ENCODE measurements around the gene NKX1-1.

Gene NKX1-1

DNA sequence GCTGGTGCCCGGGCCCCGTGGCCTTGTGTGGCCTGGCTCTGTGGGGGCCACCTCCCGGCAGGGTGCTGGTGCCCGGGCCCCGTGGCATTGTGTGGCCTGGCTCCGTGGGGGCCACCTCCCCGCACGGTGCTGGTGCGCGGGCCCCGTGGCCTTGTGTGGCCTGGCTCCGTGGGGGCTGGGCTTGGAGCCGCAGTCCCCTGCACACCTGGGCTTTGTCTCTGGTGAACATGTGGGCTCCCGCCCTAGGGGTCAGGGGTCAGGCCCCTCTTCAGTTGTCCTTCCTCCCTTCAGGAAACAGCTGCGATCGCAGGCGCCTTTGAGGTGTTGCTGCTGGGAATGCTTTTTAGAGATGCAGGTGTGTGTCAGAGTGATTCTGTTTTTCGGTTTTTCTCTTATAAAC, 42.0 kb downstream of the NKX1-1 start:
- H3K27ac ChIP-seq, result no peak overlapping the region
- H3K4me3 ChIP-seq (ENCODE audit: low read depth, low read length), result no peak overlapping the region
- TF ChIP-seq CTCF (IDR thresholded peaks at IDR 0.05), result no peak
- no peaks in the 10 kb centered on the region for H3K27me3 ChIP-seq (ENCODE audit: control insufficient read depth, insufficient read depth, low read length)
- no peaks in the 10 kb centered on the region for H3K36me3 ChIP-seq (ENCODE audit: control insufficient read depth, insufficient read depth, low read length)
- no peak overlapping the region for H2AFZ ChIP-seq
- H3K4me2 ChIP-seq (ENCODE audit: low read length), result no peak overlapping the region
- no peaks in the 10 kb centered on the region for H3K79me2 ChIP-seq
- no peaks in the 10 kb centered on the region for H3K9me3 ChIP-seq (ENCODE audit: control insufficient read depth, low read length)
- H3K9ac ChIP-seq, result no peak overlapping the region
- no peaks in the 10 kb centered on the region for H3K4me1 ChIP-seq

GRCh38 chr4:1363513-1363912, 42.7 kb downstream of the NKX1-1 start:
- no peaks in the 10 kb centered on the region for H3K4me1 ChIP-seq
- H2AFZ ChIP-seq, result no peak overlapping the region
- no peak overlapping the region for H3K9ac ChIP-seq
- H3K27ac ChIP-seq, result no peak overlapping the region
- no peak overlapping the region for H3K4me2 ChIP-seq (ENCODE audit: low read length)
- H3K4me3 ChIP-seq (ENCODE audit: low read depth, low read length), result no peak overlapping the region
- H3K36me3 ChIP-seq (ENCODE audit: control insufficient read depth, insufficient read depth, low read length), result no peaks in the 10 kb centered on the region
- no peaks in the 10 kb centered on the region for H3K79me2 ChIP-seq
- TF ChIP-seq CTCF (IDR thresholded peaks at IDR 0.05), result no peak
- no peaks in the 10 kb centered on the region for H3K27me3 ChIP-seq (ENCODE audit: control insufficient read depth, insufficient read depth, low read length)
- no peaks in the 10 kb centered on the region for H3K9me3 ChIP-seq (ENCODE audit: control insufficient read depth, low read length)

DNA sequence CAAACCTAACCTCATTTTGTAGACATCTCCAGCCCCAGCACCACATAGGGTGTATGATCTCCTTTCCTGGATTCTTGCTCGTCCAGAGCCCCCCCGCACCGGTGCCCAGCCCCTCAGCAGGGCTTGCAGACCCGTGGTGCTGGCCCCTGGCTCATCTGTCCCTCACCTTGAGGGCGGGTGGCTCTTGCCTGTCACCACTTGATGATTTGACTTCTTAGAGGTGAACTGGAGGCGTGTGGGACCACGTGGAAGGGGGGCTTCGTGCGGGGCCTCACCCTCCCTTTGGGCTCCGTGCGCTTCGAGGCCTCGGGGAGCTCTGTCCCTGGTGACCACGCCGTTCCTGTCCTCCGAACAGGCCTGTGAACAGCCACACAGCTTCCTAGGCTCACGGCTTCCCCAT, 43.7 kb downstream of the NKX1-1 start:
- Histone ChIP-seq H3K36me3 (ENCODE audit: control insufficient read depth, insufficient read depth, low read length) (no peaks in the 10 kb centered on the region), H3K27ac (no peak overlapping the region), H3K27me3 (ENCODE audit: control insufficient read depth, insufficient read depth, low read length) (no peaks in the 10 kb centered on the region)

DNA sequence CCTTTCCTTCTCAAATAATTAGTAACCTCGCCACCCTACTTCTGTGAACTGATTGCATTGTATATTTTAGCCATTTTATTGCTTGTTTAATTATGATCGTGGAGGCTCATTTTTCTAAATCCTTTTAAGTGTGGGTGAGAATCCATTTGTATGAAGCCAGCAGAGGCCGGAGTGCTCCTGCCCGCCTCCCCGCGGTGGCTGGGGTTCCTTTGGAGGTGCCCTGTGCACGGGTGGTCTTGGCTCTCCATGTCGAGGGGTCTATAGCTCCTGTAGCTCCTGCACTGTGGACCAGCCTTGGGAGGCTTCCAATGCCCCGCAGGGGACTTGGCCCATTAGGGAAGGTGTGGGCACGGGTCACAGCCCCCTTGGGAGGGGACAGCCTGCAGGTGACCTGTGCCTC, 44.2 kb downstream of the NKX1-1 start:
- Histone ChIP-seq H3K36me3 (ENCODE audit: control insufficient read depth, insufficient read depth, low read length) (no peaks in the 10 kb centered on the region), H3K9me3 (ENCODE audit: control insufficient read depth, low read length) (no peaks in the 10 kb centered on the region), H3K27me3 (ENCODE audit: control insufficient read depth, insufficient read depth, low read length) (no peaks in the 10 kb centered on the region), H3K4me1 (no peaks in the 10 kb centered on the region), H3K79me2 (no peaks in the 10 kb centered on the region), H2AFZ (no peak overlapping the region), H3K4me3 (ENCODE audit: low read depth, low read length) (no peak overlapping the region), H3K9ac (no peak overlapping the region), H3K4me2 (ENCODE audit: low read length) (no peak overlapping the region), H3K27ac (no peak overlapping the region)
- TF ChIP-seq CTCF (IDR thresholded peaks at IDR 0.05), result no peak

More for the DNA sequence above, 43.7 kb downstream of the NKX1-1 start:
- Histone ChIP-seq H2AFZ (no peak overlapping the region), H3K4me2 (ENCODE audit: low read length) (no peak overlapping the region), H3K4me1 (no peaks in the 10 kb centered on the region), H3K79me2 (no peaks in the 10 kb centered on the region), H3K9me3 (ENCODE audit: control insufficient read depth, low read length) (no peaks in the 10 kb centered on the region), H3K9ac (no peak overlapping the region), H3K4me3 (ENCODE audit: low read depth, low read length) (no peak overlapping the region)
- TF ChIP-seq CTCF (IDR thresholded peaks at IDR 0.05), result no peak

DNA sequence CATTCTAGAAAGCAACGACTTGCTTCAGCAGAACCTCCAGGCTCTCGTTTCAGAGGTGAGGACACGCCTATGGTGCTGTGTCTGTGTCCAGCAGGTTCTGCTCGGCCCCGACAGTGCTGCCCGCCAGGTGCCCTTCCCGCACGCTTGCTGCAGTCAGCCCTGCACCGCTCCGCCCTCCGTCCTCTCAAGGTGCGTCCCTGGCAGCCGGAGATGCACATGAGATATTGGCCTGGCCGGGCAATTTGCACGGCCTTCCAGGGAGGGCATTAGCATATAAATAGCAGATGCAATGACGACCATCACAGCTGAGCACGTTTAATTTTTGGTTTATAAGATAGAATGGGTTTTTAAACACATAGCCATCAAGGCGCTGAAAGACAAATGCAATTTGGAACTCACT, 44.8 kb downstream of the NKX1-1 start:
- Histone ChIP-seq H3K27me3 (ENCODE audit: control insufficient read depth, insufficient read depth, low read length) (no peaks in the 10 kb centered on the region), H3K4me1 (no peaks in the 10 kb centered on the region), H3K79me2 (no peaks in the 10 kb centered on the region), H2AFZ (no peak overlapping the region), H3K9ac (no peak overlapping the region), H3K36me3 (ENCODE audit: control insufficient read depth, insufficient read depth, low read length) (no peaks in the 10 kb centered on the region), H3K9me3 (ENCODE audit: control insufficient read depth, low read length) (no peaks in the 10 kb centered on the region), H3K27ac (no peak overlapping the region), H3K4me2 (ENCODE audit: low read length) (no peak overlapping the region), H3K4me3 (ENCODE audit: low read depth, low read length) (no peak overlapping the region)
- no peak for TF ChIP-seq CTCF (IDR thresholded peaks at IDR 0.05)

Data from parathyroid adenoma (tissue), 2 donors.